Keratinocyte (primary cell): Measurements from ENCODE around the gene TMC5. TPM values are rescaled to one million over a fixed set of nuclear protein-coding genes. Genes with fewer than 3 reads are reported as not detected.

Source experiments
- DNase-seq: peaks from one replicate; pipeline ENCODE4 v3.0.0-alpha.2; 2011; ENCODE audit warnings: low read depth, missing footprints, low spot score
- FAIRE-seq: peaks from 2 replicates; lab custom pipeline; 2011; peaks lifted over from hg19 to GRCh38; lab: Jason Lieb, UNC
- H2AFZ ChIP-seq: 2 replicates; pipeline ENCODE4 v1.6.0; 2012; ENCODE audit warnings: low read length, control low read depth, inconsistent platforms; ENCODE audit not compliant: control insufficient read depth
- H3K27ac ChIP-seq: 2 replicates; pipeline ENCODE4 v1.5.1; 2011; ENCODE audit warnings: low read length; ENCODE audit not compliant: control insufficient read depth, insufficient read depth
- H3K27me3 ChIP-seq: 3 replicates; pipeline ENCODE4 v1.6.0; 2011; ENCODE audit warnings: low read length; ENCODE audit not compliant: control insufficient read depth, insufficient read depth; ENCODE audit errors: extremely low read depth
- H3K36me3 ChIP-seq, 2 experiments: 2 replicates in 1 of 2; 3 replicates in 1 of 2; pipeline ENCODE4 v1.5.1; 2011; ENCODE audit warnings: low read length in 2 of 2, mild to moderate bottlenecking in 1 of 2; ENCODE audit not compliant: control insufficient read depth in 2 of 2, insufficient read depth in 2 of 2; ENCODE audit errors: extremely low read depth in 1 of 2
- H3K4me1 ChIP-seq: 3 replicates; pipeline ENCODE4 v1.5.1; 2011; ENCODE audit warnings: low read length; ENCODE audit not compliant: control insufficient read depth, insufficient read depth; ENCODE audit errors: extremely low read depth
- H3K4me2 ChIP-seq: 3 replicates; pipeline ENCODE4 v1.6.0; 2011; ENCODE audit warnings: low read depth, low read length; ENCODE audit not compliant: control insufficient read depth, insufficient read depth; ENCODE audit errors: extremely low read depth
- H3K4me3 ChIP-seq, 3 experiments: fragments of 200-600 bp in 1 of 3; sonication (generic) in 1 of 3; 2 replicates in 2 of 3; 3 replicates in 1 of 3; pipeline ENCODE4 v1.5.1; 2011 to 2016; ENCODE audit warnings: low read length in 3 of 3, mild to moderate bottlenecking in 3 of 3, control low read depth in 2 of 3, inconsistent platforms in 1 of 3, low read depth in 1 of 3, mixed read lengths in 1 of 3, mixed run types in 1 of 3, moderate library complexity in 1 of 3; ENCODE audit not compliant: control insufficient read depth in 2 of 3, insufficient read depth in 2 of 3; ENCODE audit errors: extremely low read depth in 1 of 3
- H3K79me2 ChIP-seq: 2 replicates; pipeline ENCODE4 v1.6.0; 2012; ENCODE audit warnings: low read length; ENCODE audit not compliant: control insufficient read depth, insufficient read depth
- H3K9ac ChIP-seq: 3 replicates; pipeline ENCODE4 v1.6.0; 2011; ENCODE audit warnings: low read length; ENCODE audit not compliant: control insufficient read depth, insufficient read depth; ENCODE audit errors: extremely low read depth
- H3K9me1 ChIP-seq: 3 replicates; pipeline ENCODE4 v1.6.0; 2011; ENCODE audit warnings: low read length; ENCODE audit not compliant: control insufficient read depth, insufficient read depth; ENCODE audit errors: extremely low read depth
- H3K9me3 ChIP-seq: 2 replicates; pipeline ENCODE4 v1.5.1; 2012; ENCODE audit warnings: low read depth, low read length; ENCODE audit not compliant: control insufficient read depth
- H4K20me1 ChIP-seq: 3 replicates; pipeline ENCODE4 v1.6.0; 2011; ENCODE audit warnings: low read length; ENCODE audit not compliant: control insufficient read depth, insufficient read depth; ENCODE audit errors: extremely low read depth
- EZH2 ChIP-seq: IDR thresholded peaks from one replicate; pipeline ENCODE4 v1.6.1; 2012; ENCODE audit warnings: inconsistent platforms, mild to moderate bottlenecking, low read length, moderate library complexity
- dilution Hi-C: fragments of 300-500 bp; cut with MboI; formaldehyde crosslinking; loops from one replicate; pipeline ENCODE4 v1.7.0; 2020; ENCODE audit warnings: low sequenced_read_pairs; ENCODE audit not compliant: extremely low pct_ligation_motif_present
- polyA plus RNA-seq, 5 experiments: library from polyadenylated mRNA; depleted of rRNA in 3 of 5; stranded (reverse) in 3 of 5; stranded (forward) in 1 of 5; unstranded in 1 of 5; fragments of >200 nt; gene quantifications; 1 replicate in 1 of 5; 2 replicates in 3 of 5; 3 replicates in 1 of 5; pipeline versions ENCODE4 v1.2.1 to v1.2.3, GENCODE V29; 2011 to 2012; ENCODE audit warnings: missing spikeins in 2 of 5, low read depth in 1 of 5, low replicate concordance in 1 of 5
- TF ChIP-seq, protein P1 (sequence below), 3 experiments: IDR thresholded peaks in 1 of 3; conservative IDR thresholded peaks in 1 of 3; optimal IDR thresholded peaks in 1 of 3; 2 replicates in 2 of 3; 3 replicates in 1 of 3; pipeline versions ENCODE3 to v1.5.1; 2011; ENCODE audit warnings: low read length in 3 of 3, mild to moderate bottlenecking in 3 of 3, moderate library complexity in 2 of 3, control low read depth in 1 of 3, inconsistent platforms in 1 of 3; ENCODE audit not compliant: insufficient read depth in 2 of 3; ENCODE audit errors: extremely low read depth in 1 of 3

TMC5 gene
- polyA plus RNA-seq, 1 donor (not counting 4 experiments of a cell fraction or from before 2014, with no cell fraction given), result 0.18 TPM

DNA sequence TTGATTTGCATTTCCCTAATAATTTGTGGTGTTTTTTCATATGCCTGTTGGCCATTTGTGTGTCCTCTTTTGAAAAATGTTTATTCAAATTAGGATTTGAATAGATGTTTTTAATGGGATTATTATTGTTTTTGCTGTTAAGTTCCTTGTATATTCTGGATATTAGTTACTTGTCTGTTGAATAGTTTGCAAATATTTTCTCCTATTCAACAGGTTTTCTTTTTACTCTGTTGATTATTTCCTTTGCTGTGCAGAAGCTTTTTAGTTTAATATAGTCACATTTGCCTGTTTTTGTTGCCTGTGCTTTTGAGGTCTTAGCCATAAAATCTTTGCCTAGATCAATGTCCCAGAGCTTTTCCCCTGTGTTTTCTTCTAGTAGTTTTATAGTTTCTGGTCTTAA is 94.6 kb downstream of the TMC5 start:
- no peak for FAIRE-seq
- Histone ChIP-seq H4K20me1 (peaks cover 3% of the 10 kb centered on the region), H3K79me2 (peaks cover 3% of the 10 kb centered on the region), H3K9me3 (no peaks in the 10 kb centered on the region), H3K36me3 (peaks cover 0 to 10% of the 10 kb centered on the region in 2 experiments), H3K9ac (no peak overlapping the region), H3K27ac (no peak overlapping the region), H3K4me3 (no peak overlapping the region), H3K27me3 (no peaks in the 10 kb centered on the region), H3K4me1 (peaks cover 5% of the 10 kb centered on the region), H3K9me1 (no peaks in the 10 kb centered on the region), H2AFZ (no peak overlapping the region), H3K4me2 (no peak overlapping the region)
- no peak for DNase-seq
- TF ChIP-seq EZH2, result no peak
- TF ChIP-seq, protein P1, sequence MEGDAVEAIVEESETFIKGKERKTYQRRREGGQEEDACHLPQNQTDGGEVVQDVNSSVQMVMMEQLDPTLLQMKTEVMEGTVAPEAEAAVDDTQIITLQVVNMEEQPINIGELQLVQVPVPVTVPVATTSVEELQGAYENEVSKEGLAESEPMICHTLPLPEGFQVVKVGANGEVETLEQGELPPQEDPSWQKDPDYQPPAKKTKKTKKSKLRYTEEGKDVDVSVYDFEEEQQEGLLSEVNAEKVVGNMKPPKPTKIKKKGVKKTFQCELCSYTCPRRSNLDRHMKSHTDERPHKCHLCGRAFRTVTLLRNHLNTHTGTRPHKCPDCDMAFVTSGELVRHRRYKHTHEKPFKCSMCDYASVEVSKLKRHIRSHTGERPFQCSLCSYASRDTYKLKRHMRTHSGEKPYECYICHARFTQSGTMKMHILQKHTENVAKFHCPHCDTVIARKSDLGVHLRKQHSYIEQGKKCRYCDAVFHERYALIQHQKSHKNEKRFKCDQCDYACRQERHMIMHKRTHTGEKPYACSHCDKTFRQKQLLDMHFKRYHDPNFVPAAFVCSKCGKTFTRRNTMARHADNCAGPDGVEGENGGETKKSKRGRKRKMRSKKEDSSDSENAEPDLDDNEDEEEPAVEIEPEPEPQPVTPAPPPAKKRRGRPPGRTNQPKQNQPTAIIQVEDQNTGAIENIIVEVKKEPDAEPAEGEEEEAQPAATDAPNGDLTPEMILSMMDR (optimal IDR thresholded peaks at IDR 0.05 in 1 of 3, IDR thresholded peaks at IDR 0.05 in 1 of 3, conservative IDR thresholded peaks at IDR 0.05 in 1 of 3; ENCODE audit: extremely low read depth in 1 of 3, insufficient read depth in 2 of 3, low read length in 3 of 3), result no peak
- dilution Hi-C loops, result loop anchor here (25.0 kb wide), 1 partner anchor 100 kb away; the partner anchor contains the start of gene TMC5

GRCh38 chr16:19513377-19514053 is 95.8 kb downstream of the TMC5 start:
- no peak overlapping the region for H3K4me3 ChIP-seq
- H3K4me2 ChIP-seq, result no peak overlapping the region
- H3K4me1 ChIP-seq, result peaks cover 11% of the 10 kb centered on the region
- H3K27me3 ChIP-seq, result no peaks in the 10 kb centered on the region
- no peak overlapping the region for H2AFZ ChIP-seq
- H3K9ac ChIP-seq, result no peak overlapping the region
- H3K27ac ChIP-seq, result no peak overlapping the region
- H3K79me2 ChIP-seq, result peaks cover 6% of the 10 kb centered on the region
- DNase-seq (no peak), FAIRE-seq (no peak)
- peaks cover 3% of the 10 kb centered on the region for H4K20me1 ChIP-seq
- no peaks in the 10 kb centered on the region for H3K9me1 ChIP-seq
- dilution Hi-C loops, result loop anchor here (25.0 kb wide), 1 partner anchor 101 kb away; the partner anchor contains the start of gene TMC5
- TF ChIP-seq, protein P1 (optimal IDR thresholded peaks at IDR 0.05 in 1 of 3, IDR thresholded peaks at IDR 0.05 in 1 of 3, conservative IDR thresholded peaks at IDR 0.05 in 1 of 3; ENCODE audit: extremely low read depth in 1 of 3, insufficient read depth in 2 of 3, low read length in 3 of 3), result no peak
- no peak for TF ChIP-seq EZH2
- no peaks in the 10 kb centered on the region for H3K9me3 ChIP-seq
- H3K36me3 ChIP-seq, result peaks cover 0 to 6% of the 10 kb centered on the region in 2 experiments
